AG10803 (cell line): ENCODE data around the gene NTRK1.

Experiments used
- DNase-seq: peaks from one replicate; pipeline ENCODE4 v3.0.0; 2010; ENCODE audit warnings: low read depth
- H3K4me3 ChIP-seq: 2 replicates; pipeline ENCODE4 v1.5.1; 2011; ENCODE audit warnings: mild to moderate bottlenecking, low read length, control low read depth
- TF ChIP-seq, protein P1 (sequence below): conservative IDR thresholded peaks from 2 replicates; pipeline ENCODE4 v1.5.1; 2011; ENCODE audit warnings: mild to moderate bottlenecking, low read length, control low read depth, inconsistent platforms

The NTRK1 gene

DNA sequence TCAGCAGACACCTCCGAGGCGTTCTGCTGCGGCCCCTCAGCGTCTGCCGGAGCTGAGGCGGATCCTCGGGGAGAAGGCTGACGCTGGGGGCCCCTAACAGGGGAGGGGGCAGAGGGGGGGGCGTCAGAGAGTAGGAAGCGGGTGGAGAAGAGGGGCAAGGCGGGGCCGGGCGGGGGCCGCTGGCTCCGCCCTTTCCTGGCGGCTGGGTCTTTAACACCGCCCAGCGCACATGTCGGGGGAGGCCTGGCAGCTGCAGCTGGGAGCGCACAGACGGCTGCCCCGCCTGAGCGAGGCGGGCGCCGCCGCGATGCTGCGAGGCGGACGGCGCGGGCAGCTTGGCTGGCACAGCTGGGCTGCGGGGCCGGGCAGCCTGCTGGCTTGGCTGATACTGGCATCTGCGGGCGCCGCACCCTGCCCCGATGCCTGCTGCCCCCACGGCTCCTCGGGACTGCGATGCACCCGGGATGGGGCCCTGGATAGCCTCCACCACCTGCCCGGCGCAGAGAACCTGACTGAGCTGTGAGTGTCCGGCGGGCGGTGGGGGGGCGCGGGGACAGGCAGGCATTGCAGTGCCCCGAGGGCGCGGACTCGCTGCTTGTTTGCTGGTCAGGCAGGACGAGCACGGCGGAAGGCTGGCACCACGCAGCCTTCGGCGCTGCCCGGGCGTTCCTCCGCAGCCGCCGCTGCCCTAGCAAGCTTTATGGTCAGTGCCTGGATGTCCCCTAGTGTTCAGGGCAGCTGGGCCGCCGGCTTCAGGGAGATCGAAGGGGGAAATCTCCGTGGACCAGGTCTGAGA lies at the start of gene NTRK1:
Gene NTRK1, plus strand, starts transcription at position 238 of the 796 bp plus-strand sequence. Its CDS starts 70 bp downstream, at position 308.
- TF ChIP-seq, protein P1, sequence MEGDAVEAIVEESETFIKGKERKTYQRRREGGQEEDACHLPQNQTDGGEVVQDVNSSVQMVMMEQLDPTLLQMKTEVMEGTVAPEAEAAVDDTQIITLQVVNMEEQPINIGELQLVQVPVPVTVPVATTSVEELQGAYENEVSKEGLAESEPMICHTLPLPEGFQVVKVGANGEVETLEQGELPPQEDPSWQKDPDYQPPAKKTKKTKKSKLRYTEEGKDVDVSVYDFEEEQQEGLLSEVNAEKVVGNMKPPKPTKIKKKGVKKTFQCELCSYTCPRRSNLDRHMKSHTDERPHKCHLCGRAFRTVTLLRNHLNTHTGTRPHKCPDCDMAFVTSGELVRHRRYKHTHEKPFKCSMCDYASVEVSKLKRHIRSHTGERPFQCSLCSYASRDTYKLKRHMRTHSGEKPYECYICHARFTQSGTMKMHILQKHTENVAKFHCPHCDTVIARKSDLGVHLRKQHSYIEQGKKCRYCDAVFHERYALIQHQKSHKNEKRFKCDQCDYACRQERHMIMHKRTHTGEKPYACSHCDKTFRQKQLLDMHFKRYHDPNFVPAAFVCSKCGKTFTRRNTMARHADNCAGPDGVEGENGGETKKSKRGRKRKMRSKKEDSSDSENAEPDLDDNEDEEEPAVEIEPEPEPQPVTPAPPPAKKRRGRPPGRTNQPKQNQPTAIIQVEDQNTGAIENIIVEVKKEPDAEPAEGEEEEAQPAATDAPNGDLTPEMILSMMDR: no peak
- H3K4me3 ChIP-seq: peak within 1 kb of the TSS; percentile 49
- DNase-seq: peak; percentile 10

DNA sequence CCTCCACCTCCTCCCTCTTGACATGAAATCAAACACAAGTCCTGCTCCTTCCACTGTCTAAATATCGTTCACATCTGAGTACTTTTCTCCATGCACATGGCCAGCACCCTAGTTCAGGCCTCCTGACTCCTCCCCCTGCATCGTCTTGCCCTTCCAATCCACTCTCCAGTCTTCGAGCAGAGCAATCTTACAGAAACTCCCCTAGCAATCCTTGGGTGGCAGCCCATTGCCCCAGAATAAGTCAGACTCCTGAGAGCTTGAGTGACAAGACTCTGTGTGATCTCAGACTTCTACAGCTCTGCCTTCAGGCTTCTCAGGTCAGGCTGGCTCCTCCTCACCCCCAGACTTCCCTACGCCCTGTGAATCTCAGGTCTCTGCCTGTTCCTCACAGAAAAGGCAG lies 49.5 kb upstream of the NTRK1 start:
- TF ChIP-seq, protein P1: no peak
- no peak for DNase-seq
- H3K4me3 ChIP-seq: no peak overlapping the region

DNA sequence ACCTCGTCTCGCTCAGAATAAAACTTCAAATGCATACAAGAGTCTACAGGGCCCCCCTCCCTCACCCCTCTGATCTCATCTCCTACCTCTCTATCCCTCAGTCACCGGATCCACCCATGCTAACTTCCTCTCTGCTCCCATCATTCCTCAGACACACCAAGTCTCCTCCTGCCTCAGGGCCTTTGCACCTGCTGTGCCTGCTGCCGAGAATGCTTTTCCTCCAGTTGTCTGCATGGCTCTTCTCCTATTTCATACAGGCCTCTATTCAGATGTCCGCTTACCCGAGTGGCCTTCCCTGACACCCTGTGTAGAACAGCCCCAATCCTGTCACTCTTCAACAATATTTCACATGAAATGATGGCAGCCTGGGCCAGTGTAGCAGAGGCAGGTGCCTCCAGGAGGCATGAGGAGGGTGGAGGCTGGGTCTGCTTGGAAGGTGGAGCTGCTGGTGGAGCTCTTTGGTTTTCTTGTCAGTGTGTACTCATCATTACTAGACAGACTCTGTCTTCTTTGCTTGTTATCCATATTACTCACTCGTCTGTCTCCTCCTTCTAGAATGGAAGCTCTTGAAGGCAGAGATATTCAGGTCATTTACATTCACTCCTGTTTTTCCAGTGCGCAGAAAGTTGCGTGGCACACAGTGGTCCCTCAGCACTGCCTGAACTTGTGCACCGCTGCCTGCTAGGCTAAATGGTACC lies 48.2 kb upstream of the NTRK1 start:
- DNase-seq: no peak
- TF ChIP-seq, protein P1: no peak
- H3K4me3 ChIP-seq: no peak overlapping the region

DNA sequence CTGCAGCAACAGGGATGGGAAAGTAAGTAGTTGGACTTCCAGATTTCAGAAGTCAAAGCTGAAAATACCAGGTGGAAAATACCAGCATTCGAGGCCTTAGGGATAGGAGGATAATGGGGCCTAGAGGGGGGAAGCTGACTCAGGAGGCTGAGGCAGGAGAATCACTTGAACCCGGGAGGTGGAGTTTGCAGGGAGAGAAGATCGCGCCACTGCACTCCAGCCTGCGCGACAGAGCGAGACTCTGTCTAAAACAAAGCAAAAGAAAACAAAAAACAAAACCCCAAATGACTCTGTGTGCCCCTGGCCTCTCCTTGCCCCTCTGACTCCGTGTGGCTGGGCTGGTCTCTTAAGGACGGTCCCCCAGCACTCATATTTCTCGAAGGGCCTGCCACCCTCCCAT lies 47.4 kb upstream of the NTRK1 start:
- H3K4me3 ChIP-seq: no peak overlapping the region
- no peak for DNase-seq
- TF ChIP-seq, protein P1: no peak

DNA sequence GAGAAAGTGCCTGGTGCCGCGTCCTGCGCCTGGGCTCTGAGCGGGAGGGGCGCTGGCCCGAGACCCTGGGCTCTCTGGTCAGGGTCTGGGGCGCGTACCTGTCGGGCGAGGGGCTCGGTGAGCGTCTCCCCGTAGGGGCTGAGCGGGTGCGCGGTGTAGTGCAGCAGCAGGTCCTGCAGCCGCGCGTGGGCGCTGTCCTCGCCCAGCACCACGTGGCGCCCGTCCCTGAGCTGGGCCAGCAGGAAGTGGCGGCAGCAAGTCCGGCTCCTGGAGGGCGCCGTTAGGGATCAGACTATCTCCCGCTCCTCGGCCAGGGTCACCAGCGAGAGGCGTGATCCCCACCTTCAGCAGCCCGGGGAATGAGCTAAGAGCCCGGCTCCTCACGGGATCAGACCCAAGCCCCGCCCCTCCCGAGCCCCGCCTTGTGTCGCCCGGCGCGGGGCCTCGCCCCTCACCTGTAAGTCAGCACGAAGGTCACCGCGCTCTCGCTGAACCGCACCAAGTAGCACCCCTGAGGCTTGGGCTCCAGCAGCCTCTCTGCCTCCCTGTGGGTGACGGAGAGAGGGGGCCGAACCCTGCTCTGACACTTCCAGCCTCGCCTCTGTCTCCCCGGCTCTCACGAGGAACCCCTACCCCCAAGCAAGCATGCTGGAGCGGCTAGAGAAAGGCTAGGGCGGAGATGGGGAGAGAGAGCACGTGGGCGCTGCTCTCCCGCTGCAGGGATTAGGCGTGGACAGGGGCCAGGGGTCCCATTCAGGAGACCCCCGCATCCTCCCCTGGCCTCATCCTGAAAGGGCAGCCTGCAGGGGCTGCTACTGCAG lies 46.7 kb upstream of the NTRK1 start:
- peak overlapping the region; percentile 35; the same call in 1 of the 2 replicates for H3K4me3 ChIP-seq

DNA sequence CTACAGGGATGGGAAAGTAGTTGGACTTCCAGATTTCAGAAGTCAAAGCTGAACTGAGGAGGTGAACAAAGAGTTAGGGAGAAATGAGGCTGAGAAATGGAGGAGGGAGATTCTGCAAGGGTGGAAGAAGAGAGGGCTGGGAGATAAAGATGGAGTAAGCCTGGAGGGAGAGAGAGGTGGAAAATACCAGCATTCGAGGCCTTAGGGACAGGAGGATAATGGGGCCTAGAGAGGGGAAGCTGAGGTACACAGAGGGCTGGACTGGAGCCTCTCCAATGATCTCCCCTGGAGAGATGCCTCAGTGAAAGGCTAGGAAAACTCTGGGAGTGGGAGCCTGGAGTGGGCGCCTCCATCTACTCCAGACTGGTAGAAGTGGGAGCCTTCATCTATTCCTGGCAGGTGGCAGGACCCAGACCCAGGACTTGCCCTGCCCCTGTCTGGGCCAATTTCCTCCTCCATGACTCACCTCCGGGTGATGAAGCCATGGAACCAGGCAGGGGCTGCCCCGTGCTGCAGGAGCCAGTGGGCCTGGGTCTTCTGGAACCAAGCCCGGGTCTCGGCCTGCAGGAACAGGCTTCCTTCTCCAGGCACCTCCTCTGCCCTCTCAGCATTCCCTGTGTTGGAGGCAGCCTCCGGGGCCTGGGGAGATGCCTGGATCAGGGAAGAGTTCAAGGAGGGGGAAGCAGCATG lies 45.9 kb upstream of the NTRK1 start:
- TF ChIP-seq, protein P1: no peak
- H3K4me3 ChIP-seq: no peak overlapping the region
- DNase-seq: no peak

More for the DNA sequence above, 46.7 kb upstream of the NTRK1 start:
- TF ChIP-seq, protein P1: peak; percentile 54
- peak; percentile 47 for DNase-seq
